Stimulated activated CD4-positive, alpha-beta T cell treated with anti-CD3 and anti-CD28 coated beads, Interleukin-4, amount 100 ng/mL, for 24 hours (primary cell): Measurements from ENCODE around the gene FN1.

ENCODE experiments used
- DNase-seq: peaks from one replicate; pipeline ENCODE4 v3.0.0-alpha.2; 2020

Gene FN1

GRCh38 chr2:215405722-215406581 lies 29.9 kb downstream of the FN1 start:
- no peak for DNase-seq

- no peak for DNase-seq
Measured at GRCh38 chr2:215404348-215405012, 31.4 kb downstream of the FN1 start.

GRCh38 chr2:215403441-215404347 lies 32.2 kb downstream of the FN1 start:
- DNase-seq: no peak

- no peak for DNase-seq
Measured at GRCh38 chr2:215401896-215402379, 33.9 kb downstream of the FN1 start.

GRCh38 chr2:215399067-215399716 lies 36.7 kb downstream of the FN1 start:
- no peak for DNase-seq

- DNase-seq: no peak
Measured at GRCh38 chr2:215397632-215398341, 38.1 kb downstream of the FN1 start.

GRCh38 chr2:215396595-215397313 lies 39.1 kb downstream of the FN1 start:
- no peak for DNase-seq

- no peak for DNase-seq
Measured at GRCh38 chr2:215395687-215396460, 40.0 kb downstream of the FN1 start.

- DNase-seq: no peak
Measured at GRCh38 chr2:215394102-215394805, 41.6 kb downstream of the FN1 start.

- DNase-seq: no peak
Measured at GRCh38 chr2:215392687-215393270, 43.1 kb downstream of the FN1 start.

GRCh38 chr2:215392164-215392563 lies 43.7 kb downstream of the FN1 start:
- DNase-seq: no peak

GRCh38 chr2:215391531-215391930 lies 44.3 kb downstream of the FN1 start:
- DNase-seq: no peak

- no peak for DNase-seq
Measured at GRCh38 chr2:215390550-215390913, 45.3 kb downstream of the FN1 start.

- no peak for DNase-seq
Measured at GRCh38 chr2:215388002-215388728, 47.7 kb downstream of the FN1 start.

- DNase-seq: no peak
Measured at GRCh38 chr2:215386566-215386965, 49.3 kb downstream of the FN1 start.

GRCh38 chr2:215384710-215385109 lies 51.2 kb downstream of the FN1 start:
- no peak for DNase-seq

- no peak for DNase-seq
Measured at GRCh38 chr2:215383652-215384279, 52.1 kb downstream of the FN1 start.

GRCh38 chr2:215382480-215382879 lies 53.4 kb downstream of the FN1 start:
- no peak for DNase-seq
